AG04450 (cell line): ENCODE data around the gene SPAG16. TPM values are rescaled to one million over a fixed set of nuclear protein-coding genes. Genes with fewer than 3 reads are reported as not detected.

Experiments
- CTCF ChIA-PET: fragments of 300-600, 350-600 bp; formaldehyde crosslinking; extraction: SDS; loops from one replicate; lab custom pipeline; 2022; ENCODE audit warnings: antibody characterized with exemption, inconsistent platforms; lab: Charles Lee
- POLR2A ChIA-PET: fragments of 350-600 bp; formaldehyde crosslinking; extraction: SDS; loops from one replicate; lab custom pipeline; 2021; ENCODE audit warnings: antibody characterized with exemption, inconsistent platforms; lab: Yijun Ruan, JAX
- DNase-seq: peaks from one replicate; pipeline ENCODE4 v3.0.0-alpha.2; 2011; ENCODE audit warnings: low read depth, low spot score
- H3K27ac ChIP-seq: one replicate; pipeline ENCODE4 v1.5.1; 2012; ENCODE audit warnings: low read depth, low read length, control low read depth
- H3K27me3 ChIP-seq: one replicate; pipeline ENCODE4 v1.6.0; 2012; ENCODE audit warnings: low read length; ENCODE audit not compliant: control insufficient read depth, insufficient read depth
- H3K4me3 ChIP-seq: 2 replicates; pipeline ENCODE4 v1.5.1; 2011; ENCODE audit warnings: mild to moderate bottlenecking, low read depth, low read length, control low read depth
- H3K9me3 ChIP-seq: 2 replicates; pipeline ENCODE4 v1.5.1; 2012; ENCODE audit warnings: low read length; ENCODE audit not compliant: control insufficient read depth, insufficient read depth
- CTCF ChIP-seq: IDR thresholded peaks from 2 replicates; pipeline ENCODE4 v1.5.1; 2011; ENCODE audit warnings: low read depth, low read length, control low read depth, inconsistent platforms
- polyA plus RNA-seq: library from polyadenylated mRNA; depleted of rRNA; stranded (reverse); fragments of >200 nt; gene quantifications from 2 replicates; pipeline ENCODE4 v1.2.3, GENCODE V29; 2011

The SPAG16 gene
- polyA plus RNA-seq, 1 experiment: 28.1 TPM

DNA sequence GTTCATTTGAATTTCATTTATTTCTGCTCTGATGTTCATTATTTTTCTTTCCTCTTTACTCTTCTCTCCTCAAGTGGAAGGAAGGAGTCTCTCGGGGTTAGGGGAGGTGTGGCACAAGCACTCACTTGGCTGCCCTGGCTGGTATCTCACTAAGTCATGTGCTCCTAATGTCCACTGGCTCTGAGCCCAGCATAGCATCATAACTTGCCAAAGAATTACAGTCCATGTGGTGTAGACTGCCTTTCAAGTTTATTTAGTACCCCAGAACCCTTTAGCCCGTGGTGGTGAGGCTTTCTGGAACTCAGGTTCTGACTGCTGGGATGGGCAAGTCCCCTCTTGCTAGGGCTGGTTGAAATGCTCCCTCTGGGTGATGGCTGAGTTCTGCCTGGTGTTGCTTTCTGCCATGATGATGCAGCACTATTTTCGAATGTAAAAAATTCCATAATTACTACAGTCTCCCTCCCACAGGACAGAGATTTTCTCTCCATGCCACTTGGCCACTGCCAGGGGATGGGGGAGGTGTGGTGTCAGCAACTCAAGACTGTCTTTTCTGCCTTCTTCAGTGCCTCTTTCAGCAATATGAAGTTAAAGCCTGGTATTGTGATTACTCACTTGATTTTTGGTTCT, 22.2 kb downstream of the SPAG16 start:
- no peak overlapping the region for H3K27ac ChIP-seq
- peak; percentile 13 for DNase-seq
- no peak overlapping the region for H3K4me3 ChIP-seq
- POLR2A ChIA-PET: no interaction called here
- H3K9me3 ChIP-seq: no peaks in the 10 kb centered on the region
- CTCF ChIA-PET: no interaction called here
- no peak for TF ChIP-seq CTCF
- H3K27me3 ChIP-seq: no peaks in the 10 kb centered on the region

DNA sequence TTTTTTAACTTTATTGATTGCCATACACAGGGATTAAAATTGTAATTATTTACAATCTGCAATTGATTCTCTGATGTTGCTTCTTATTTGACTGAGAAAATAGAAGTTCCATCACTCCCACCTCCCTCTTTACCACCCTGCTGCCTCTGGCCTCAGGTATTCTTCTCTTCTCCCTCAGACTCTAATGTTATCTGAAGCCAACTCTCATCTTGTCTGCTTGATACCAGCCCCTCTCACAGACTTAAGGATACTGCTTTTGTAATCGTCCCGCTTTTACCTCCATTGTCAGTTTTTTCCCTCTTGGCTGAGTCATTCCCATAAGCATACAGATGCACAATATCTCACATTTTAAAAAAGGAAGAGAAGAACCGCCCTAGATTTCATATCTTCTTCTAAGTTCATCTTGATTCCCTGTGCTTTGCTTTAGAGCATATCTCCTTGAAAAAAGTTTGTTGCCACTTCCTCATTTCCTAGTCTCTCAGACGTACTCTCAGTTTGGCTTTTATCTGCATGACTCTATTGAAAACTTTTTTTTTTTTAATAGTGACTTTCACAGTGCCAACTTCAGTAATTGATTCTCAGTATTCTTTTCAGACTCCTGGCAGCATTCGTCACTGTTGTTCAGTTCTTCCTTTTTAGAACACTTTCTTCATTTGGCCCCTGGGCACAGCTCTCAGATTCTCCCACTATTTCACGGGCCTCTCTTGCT, 31.1 kb downstream of the SPAG16 start:
- TF ChIP-seq CTCF: no peak
- H3K27ac ChIP-seq: no peak overlapping the region
- ChIA-PET CTCF (no interaction called here), POLR2A (no interaction called here)
- no peaks in the 10 kb centered on the region for H3K9me3 ChIP-seq
- DNase-seq: no peak
- no peak overlapping the region for H3K4me3 ChIP-seq
- no peaks in the 10 kb centered on the region for H3K27me3 ChIP-seq

GRCh38 chr2:213316001-213316735, 31.9 kb downstream of the SPAG16 start:
- TF ChIP-seq CTCF: no peak
- Histone ChIP-seq H3K4me3 (no peak overlapping the region), H3K27me3 (no peaks in the 10 kb centered on the region), H3K9me3 (no peaks in the 10 kb centered on the region), H3K27ac (no peak overlapping the region)
- ChIA-PET POLR2A (no interaction called here), CTCF (no interaction called here)
- no peak for DNase-seq

GRCh38 chr2:213317929-213318328, 33.7 kb downstream of the SPAG16 start:
- H3K9me3 ChIP-seq: no peaks in the 10 kb centered on the region
- H3K27ac ChIP-seq: no peak overlapping the region
- ChIA-PET CTCF (no interaction called here), POLR2A (interaction anchor here (0.6 kb wide), 1 partner anchor 1503 kb away, joined by 4 read pairs; no protein-coding TSS in a partner anchor)
- H3K4me3 ChIP-seq: no peak overlapping the region
- H3K27me3 ChIP-seq: no peaks in the 10 kb centered on the region
- TF ChIP-seq CTCF: no peak
- peak; percentile 11 for DNase-seq

GRCh38 chr2:213320604-213321003, 36.3 kb downstream of the SPAG16 start:
- ChIA-PET POLR2A (no interaction called here), CTCF (no interaction called here)
- Histone ChIP-seq H3K4me3 (no peak overlapping the region), H3K27ac (no peak overlapping the region), H3K9me3 (no peaks in the 10 kb centered on the region), H3K27me3 (no peaks in the 10 kb centered on the region)
- DNase-seq: no peak
- no peak for TF ChIP-seq CTCF
